Muscle of arm (tissue), 12 donors: ENCODE measurements around the gene COQ9. TPM values are rescaled to one million over a fixed set of nuclear protein-coding genes. Genes with fewer than 3 reads are reported as not detected.
"Not testable (repeated sequence)": the region's sequence is repeated elsewhere in the genome, so short reads cannot be mapped to it uniquely, and the experiment has no call there.

Experiments
- DNase-seq: peaks from one replicate; pipeline ENCODE4 v3.0.0-alpha.2; 2013
- polyA plus RNA-seq, 12 donors: library from polyadenylated mRNA; unstranded; fragments of 120-200 nt; gene quantifications; one replicate each; pipeline ENCODE4 v1.2.1, GENCODE V29; 2013; ENCODE audit not compliant: insufficient read length in 12 of 12

COQ9 gene
- polyA plus RNA-seq, 12 donors = 55.0 to 81.0 (median 65.5) TPM; not detected in 1

- DNase-seq = peak; percentile 73
Measured at GRCh38 chr16:57422026-57422944, 25.0 kb upstream of the COQ9 start.

GRCh38 chr16:57423152-57423551 is 24.1 kb upstream of the COQ9 start:
- no peak for DNase-seq

- DNase-seq = no peak
Measured at GRCh38 chr16:57424583-57424982, 22.7 kb upstream of the COQ9 start.

- DNase-seq = no peak
Measured at GRCh38 chr16:57426356-57426755, 20.9 kb upstream of the COQ9 start.

GRCh38 chr16:57427307-57427706 is 20.0 kb upstream of the COQ9 start:
- no peak for DNase-seq

- DNase-seq = no peak
Measured at GRCh38 chr16:57427824-57428223, 19.5 kb upstream of the COQ9 start.

- no peak for DNase-seq
Measured at GRCh38 chr16:57430955-57431354, 16.3 kb upstream of the COQ9 start.

- no peak for DNase-seq
Measured at GRCh38 chr16:57432505-57432904, 14.8 kb upstream of the COQ9 start.

GRCh38 chr16:57432989-57433388 is 14.3 kb upstream of the COQ9 start:
- no peak for DNase-seq

GRCh38 chr16:57434003-57434402 is 13.3 kb upstream of the COQ9 start:
- no peak for DNase-seq

GRCh38 chr16:57435838-57436237 is 11.4 kb upstream of the COQ9 start:
- DNase-seq = no peak

- not testable (repeated sequence) for DNase-seq
Measured at GRCh38 chr16:57439947-57440346, 7.3 kb upstream of the COQ9 start.

GRCh38 chr16:57440551-57440950 is 6.7 kb upstream of the COQ9 start:
- DNase-seq = not testable (repeated sequence)

GRCh38 chr16:57444711-57445110 is 2.6 kb upstream of the COQ9 start:
- DNase-seq = no peak

GRCh38 chr16:57445510-57445909 is 1.8 kb upstream of the COQ9 start:
- no peak for DNase-seq

GRCh38 chr16:57446531-57447185 is 621 bp upstream of the COQ9 start:
- peak; percentile 46 for DNase-seq

- DNase-seq = no peak
Measured at GRCh38 chr16:57452021-57452420, 4.7 kb downstream of the COQ9 start.

GRCh38 chr16:57462209-57462977 is 15.1 kb downstream of the COQ9 start, which contains the start of gene POLR2C:
Gene POLR2C, plus strand, starts transcription at chr16:57462679. Its CDS starts 46 bp downstream, at chr16:57462725.
- peak; percentile 90 for DNase-seq

GRCh38 chr16:57462978-57463362 is 15.7 kb downstream of the COQ9 start:
- no peak for DNase-seq

GRCh38 chr16:57464523-57464922 is 17.2 kb downstream of the COQ9 start:
- DNase-seq = no peak

- no peak for DNase-seq
Measured at GRCh38 chr16:57468346-57468745, 21.1 kb downstream of the COQ9 start.

GRCh38 chr16:57469046-57469445 is 21.8 kb downstream of the COQ9 start:
- no peak for DNase-seq
